Measurements from ENCODE around the gene IL33. TPM values are rescaled to one million over a fixed set of nuclear protein-coding genes. Genes with fewer than 3 reads are reported as not detected.

Gene IL33
- total and polyA plus RNA-seq, 2 donors (not counting 1 experiment from before 2014, with no cell fraction given), result 1.3 to 2.0 TPM

DNA sequence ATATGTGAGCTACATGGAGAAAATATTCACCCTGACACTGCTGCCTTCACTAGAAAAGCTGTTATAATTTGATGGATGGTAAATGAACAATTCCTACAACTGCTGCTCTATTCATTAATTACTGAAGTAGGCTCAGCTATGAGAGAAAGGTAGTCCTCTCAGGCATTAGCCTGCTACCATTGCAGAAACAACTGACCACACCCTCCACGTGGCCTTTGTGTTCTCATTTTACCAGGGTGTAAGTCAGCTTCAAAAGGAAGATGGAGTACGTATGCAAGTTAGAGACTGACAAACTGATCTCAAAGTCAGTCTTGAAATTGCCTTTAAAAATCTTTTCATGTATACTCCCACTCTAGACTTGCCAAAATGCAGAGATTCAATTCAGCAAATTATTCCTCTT, 86.3 kb downstream of the IL33 start:
- Histone ChIP-seq H3K79me2 (ENCODE audit: control insufficient read depth, insufficient read depth, low read length) (no peaks in the 10 kb centered on the region), H3K27ac (ENCODE audit: insufficient read depth, low read length) (no peak overlapping the region), H3K4me2 (ENCODE audit: extremely low read depth, insufficient read depth, low read length) (no peak overlapping the region), H3K27me3 (ENCODE audit: control insufficient read depth, insufficient read depth, low read length) (no peaks in the 10 kb centered on the region), H2AFZ (ENCODE audit: low read length) (no peak overlapping the region), H3K4me3 (replicated peaks in 1 of 4; ENCODE audit: control extremely low read depth in 1 of 4, insufficient read depth in 1 of 4, low read depth in 3 of 4, low read length in 4 of 4) (no peak overlapping the region), H3K9ac (ENCODE audit: insufficient read depth, low read length) (no peak overlapping the region), H3K4me1 (ENCODE audit: control insufficient read depth, extremely low read depth, insufficient read depth, low read length) (no peaks in the 10 kb centered on the region), H3K36me3 (ENCODE audit: control insufficient read depth, insufficient read depth, low read length) (no peaks in the 10 kb centered on the region), H4K20me1 (ENCODE audit: control insufficient read depth, extremely low read depth, insufficient read depth, low read length) (no peaks in the 10 kb centered on the region), H3K9me3 (ENCODE audit: control insufficient read depth, insufficient read depth, low read depth, low read length) (no peaks in the 10 kb centered on the region)
- TF ChIP-seq, protein P1, sequence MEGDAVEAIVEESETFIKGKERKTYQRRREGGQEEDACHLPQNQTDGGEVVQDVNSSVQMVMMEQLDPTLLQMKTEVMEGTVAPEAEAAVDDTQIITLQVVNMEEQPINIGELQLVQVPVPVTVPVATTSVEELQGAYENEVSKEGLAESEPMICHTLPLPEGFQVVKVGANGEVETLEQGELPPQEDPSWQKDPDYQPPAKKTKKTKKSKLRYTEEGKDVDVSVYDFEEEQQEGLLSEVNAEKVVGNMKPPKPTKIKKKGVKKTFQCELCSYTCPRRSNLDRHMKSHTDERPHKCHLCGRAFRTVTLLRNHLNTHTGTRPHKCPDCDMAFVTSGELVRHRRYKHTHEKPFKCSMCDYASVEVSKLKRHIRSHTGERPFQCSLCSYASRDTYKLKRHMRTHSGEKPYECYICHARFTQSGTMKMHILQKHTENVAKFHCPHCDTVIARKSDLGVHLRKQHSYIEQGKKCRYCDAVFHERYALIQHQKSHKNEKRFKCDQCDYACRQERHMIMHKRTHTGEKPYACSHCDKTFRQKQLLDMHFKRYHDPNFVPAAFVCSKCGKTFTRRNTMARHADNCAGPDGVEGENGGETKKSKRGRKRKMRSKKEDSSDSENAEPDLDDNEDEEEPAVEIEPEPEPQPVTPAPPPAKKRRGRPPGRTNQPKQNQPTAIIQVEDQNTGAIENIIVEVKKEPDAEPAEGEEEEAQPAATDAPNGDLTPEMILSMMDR (conservative IDR thresholded peaks at IDR 0.05 in 1 of 2, IDR thresholded peaks at IDR 0.05 in 1 of 2; ENCODE audit: low read depth in 1 of 2, low read length in 2 of 2), result no peak
- no peak for TF ChIP-seq EZH2 (IDR thresholded peaks at IDR 0.05; ENCODE audit: low read length, missing control alignments)
- DNase-seq (ENCODE audit: low read depth in 2 of 2), result no peak

GRCh38 chr9:6302417-6302816, 86.8 kb downstream of the IL33 start:
- TF ChIP-seq, protein P1 (conservative IDR thresholded peaks at IDR 0.05 in 1 of 2, IDR thresholded peaks at IDR 0.05 in 1 of 2; ENCODE audit: low read depth in 1 of 2, low read length in 2 of 2), result no peak
- no peak for TF ChIP-seq EZH2 (IDR thresholded peaks at IDR 0.05; ENCODE audit: low read length, missing control alignments)
- H3K79me2 ChIP-seq (ENCODE audit: control insufficient read depth, insufficient read depth, low read length), result no peaks in the 10 kb centered on the region
- no peak overlapping the region for H2AFZ ChIP-seq (ENCODE audit: low read length)
- no peaks in the 10 kb centered on the region for H3K36me3 ChIP-seq (ENCODE audit: control insufficient read depth, insufficient read depth, low read length)
- H3K4me3 ChIP-seq (replicated peaks in 1 of 4; ENCODE audit: control extremely low read depth in 1 of 4, insufficient read depth in 1 of 4, low read depth in 3 of 4, low read length in 4 of 4), result no peak overlapping the region
- no peaks in the 10 kb centered on the region for H3K27me3 ChIP-seq (ENCODE audit: control insufficient read depth, insufficient read depth, low read length)
- DNase-seq (ENCODE audit: low read depth in 2 of 2), result peak in 1 of 2 donors; percentile 2
- H3K4me1 ChIP-seq (ENCODE audit: control insufficient read depth, extremely low read depth, insufficient read depth, low read length), result no peaks in the 10 kb centered on the region
- no peak overlapping the region for H3K4me2 ChIP-seq (ENCODE audit: extremely low read depth, insufficient read depth, low read length)
- H3K27ac ChIP-seq (ENCODE audit: insufficient read depth, low read length), result no peak overlapping the region
- H3K9me3 ChIP-seq (ENCODE audit: control insufficient read depth, insufficient read depth, low read depth, low read length), result no peaks in the 10 kb centered on the region
- H4K20me1 ChIP-seq (ENCODE audit: control insufficient read depth, extremely low read depth, insufficient read depth, low read length), result no peaks in the 10 kb centered on the region
- H3K9ac ChIP-seq (ENCODE audit: insufficient read depth, low read length), result no peak overlapping the region

DNA sequence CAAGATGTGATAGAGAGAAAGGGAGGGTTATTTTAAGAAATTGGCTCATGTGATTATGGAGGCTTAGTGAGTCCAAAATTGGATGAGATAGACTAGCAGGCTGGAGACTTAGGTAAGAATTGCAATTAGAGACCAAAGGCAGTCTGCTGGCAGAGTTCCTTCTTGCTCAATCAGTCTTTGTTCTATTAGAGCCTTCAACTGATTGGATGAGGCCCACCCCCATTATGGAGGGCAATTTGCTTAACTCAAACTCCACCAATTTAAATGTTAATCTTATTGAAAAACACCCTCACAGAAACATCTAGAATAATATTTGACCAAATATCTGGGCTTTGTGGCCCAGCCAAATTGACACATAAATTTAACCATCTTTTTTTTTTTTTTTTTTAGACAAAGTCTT, 88.6 kb downstream of the IL33 start:
- no peaks in the 10 kb centered on the region for H3K9me3 ChIP-seq (ENCODE audit: control insufficient read depth, insufficient read depth, low read depth, low read length)
- TF ChIP-seq EZH2 (IDR thresholded peaks at IDR 0.05; ENCODE audit: low read length, missing control alignments), result no peak
- TF ChIP-seq, protein P1 (conservative IDR thresholded peaks at IDR 0.05 in 1 of 2, IDR thresholded peaks at IDR 0.05 in 1 of 2; ENCODE audit: low read depth in 1 of 2, low read length in 2 of 2), result no peak
- H3K4me1 ChIP-seq (ENCODE audit: control insufficient read depth, extremely low read depth, insufficient read depth, low read length), result no peaks in the 10 kb centered on the region
- H3K4me3 ChIP-seq (replicated peaks in 1 of 4; ENCODE audit: control extremely low read depth in 1 of 4, insufficient read depth in 1 of 4, low read depth in 3 of 4, low read length in 4 of 4), result no peak overlapping the region
- DNase-seq (ENCODE audit: low read depth in 2 of 2), result no peak
- no peak overlapping the region for H3K4me2 ChIP-seq (ENCODE audit: extremely low read depth, insufficient read depth, low read length)
- H3K27ac ChIP-seq (ENCODE audit: insufficient read depth, low read length), result no peak overlapping the region
- no peaks in the 10 kb centered on the region for H4K20me1 ChIP-seq (ENCODE audit: control insufficient read depth, extremely low read depth, insufficient read depth, low read length)
- no peaks in the 10 kb centered on the region for H3K36me3 ChIP-seq (ENCODE audit: control insufficient read depth, insufficient read depth, low read length)
- H3K9ac ChIP-seq (ENCODE audit: insufficient read depth, low read length), result no peak overlapping the region
- no peaks in the 10 kb centered on the region for H3K79me2 ChIP-seq (ENCODE audit: control insufficient read depth, insufficient read depth, low read length)
- H3K27me3 ChIP-seq (ENCODE audit: control insufficient read depth, insufficient read depth, low read length), result no peaks in the 10 kb centered on the region
- no peak overlapping the region for H2AFZ ChIP-seq (ENCODE audit: low read length)

Data from fibroblast of lung (primary cell).